ENCODE data around the gene ABR. TPM values are rescaled to one million over a fixed set of nuclear protein-coding genes. Genes with fewer than 3 reads are reported as not detected.

Gene ABR
- total and polyA plus RNA-seq, 4 experiments from 2014 or later, result 7.2 to 157 (median 86.1) TPM

DNA sequence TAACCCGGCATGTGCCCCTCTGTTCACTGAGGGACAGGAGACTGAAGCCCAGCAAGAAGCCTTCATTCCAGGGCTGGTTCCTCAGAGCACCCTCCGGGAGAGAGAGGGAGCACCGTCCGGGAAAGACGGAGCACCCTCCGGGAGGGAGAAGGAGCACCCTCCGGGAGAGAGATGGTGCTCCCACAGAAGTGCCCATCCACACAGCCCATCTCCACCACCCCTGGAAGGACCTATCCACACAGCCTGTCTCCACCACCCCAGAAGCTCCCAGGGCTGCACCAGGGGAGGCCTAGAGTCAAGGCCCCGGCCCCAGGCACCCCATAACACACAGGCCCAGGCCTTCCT lies 88.6 kb downstream of the ABR start:
- no peak overlapping the region for H3K4me3 Mint-ChIP-seq
- CTCF ChIA-PET (ENCODE audit: partially characterized antibody), result no interaction called here
- H3K4me1 ChIP-seq (ENCODE audit: insufficient read depth, low read length), result peaks cover 10% of the 10 kb centered on the region

DNA sequence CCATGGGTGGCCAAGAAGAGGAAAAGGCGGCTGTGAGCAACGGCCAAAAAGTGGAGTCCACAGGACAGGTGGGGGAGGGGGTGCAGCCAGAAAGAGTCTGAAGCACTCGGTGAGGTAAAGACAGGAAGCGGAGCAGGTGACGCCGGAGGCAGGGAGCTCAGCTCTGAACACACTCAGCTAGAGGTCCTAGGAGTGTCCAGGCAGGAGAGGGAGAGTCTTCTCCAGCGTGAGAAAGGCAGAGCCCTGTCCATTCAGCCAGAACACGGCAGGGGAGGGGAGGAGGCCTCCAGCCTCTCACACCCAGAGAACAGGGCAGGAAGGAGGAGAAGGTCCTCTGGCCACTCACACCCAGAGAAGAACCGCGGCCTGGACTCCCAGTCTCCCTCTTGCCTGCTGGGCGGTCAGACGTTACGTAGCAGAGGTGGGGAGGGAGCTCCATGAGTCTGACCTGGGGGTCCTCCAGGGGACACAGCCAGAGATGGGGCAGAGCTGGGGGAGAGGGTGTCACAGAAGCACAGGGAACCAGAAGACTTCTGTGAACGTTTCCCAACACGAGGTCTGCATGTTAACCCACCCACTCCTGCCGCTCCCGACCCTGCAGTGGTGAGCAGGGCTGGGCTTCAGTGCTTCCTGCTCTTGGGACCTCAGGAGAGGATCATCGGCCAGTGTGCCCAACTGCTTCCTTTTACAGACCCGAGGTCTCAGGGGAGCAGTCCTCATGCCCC lies 89.2 kb downstream of the ABR start:
- peaks cover 3 to 16% (median 5%) of the 10 kb centered on the region in 4 donors for H3K4me1 Mint-ChIP-seq
- no peaks in the 10 kb centered on the region for H3K9me3 ChIP-seq (ENCODE audit: control insufficient read depth in 1 of 2, low read length in 2 of 2)
- H3K9me3 Mint-ChIP-seq, result no peaks in the 10 kb centered on the region
- H3K27ac ChIP-seq (ENCODE audit: low read depth, low read length), result no peak overlapping the region
- peaks cover 25% of the 10 kb centered on the region for H3K36me3 ChIP-seq (ENCODE audit: insufficient read depth, low read length)
- no peaks in the 10 kb centered on the region for H3K27me3 Mint-ChIP-seq
- intact Hi-C loops (cut with micrococcal nuclease), result no loop called here
- no peak overlapping the region for H3K4me3 Mint-ChIP-seq
- H3K36me3 Mint-ChIP-seq, result peaks cover 22 to 34% of the 10 kb centered on the region in 2 donors
- ChIA-PET POLR2A (ENCODE audit: partially characterized antibody) (no interaction called here), CTCF (ENCODE audit: partially characterized antibody) (no interaction called here)
- DNase-seq, result peak in 1 of 5 donors; percentile 22
- peaks cover 4% of the 10 kb centered on the region for H3K4me1 ChIP-seq (ENCODE audit: insufficient read depth, low read length)
- no peaks in the 10 kb centered on the region for H3K27me3 ChIP-seq (ENCODE audit: insufficient read depth, low read length)
- peak overlapping the region in 1 of 7 donors; percentile 70 for H3K27ac Mint-ChIP-seq
- no peak overlapping the region for H3K4me3 ChIP-seq (ENCODE audit: low read length in 2 of 2)

More for the DNA sequence above, 88.6 kb downstream of the ABR start:
- Mint-ChIP-seq H3K9me3 (no peaks in the 10 kb centered on the region), H3K27ac (no peak overlapping the region), H3K4me1 (peaks cover 6 to 22% (median 9%) of the 10 kb centered on the region in 4 donors), H3K27me3 (no peaks in the 10 kb centered on the region), H3K36me3 (peaks cover 22 to 32% of the 10 kb centered on the region in 2 donors)
- Histone ChIP-seq H3K27ac (ENCODE audit: low read depth, low read length) (no peak overlapping the region), H3K27me3 (ENCODE audit: insufficient read depth, low read length) (no peaks in the 10 kb centered on the region), H3K9me3 (ENCODE audit: control insufficient read depth in 1 of 2, low read length in 2 of 2) (no peaks in the 10 kb centered on the region), H3K36me3 (ENCODE audit: insufficient read depth, low read length) (peaks cover 25% of the 10 kb centered on the region), H3K4me3 (ENCODE audit: low read length in 2 of 2) (no peak overlapping the region)
- peak in 1 of 5 donors; percentile 3 for DNase-seq
- POLR2A ChIA-PET (ENCODE audit: partially characterized antibody), result no interaction called here
- intact Hi-C loops (cut with micrococcal nuclease), result no loop called here

DNA sequence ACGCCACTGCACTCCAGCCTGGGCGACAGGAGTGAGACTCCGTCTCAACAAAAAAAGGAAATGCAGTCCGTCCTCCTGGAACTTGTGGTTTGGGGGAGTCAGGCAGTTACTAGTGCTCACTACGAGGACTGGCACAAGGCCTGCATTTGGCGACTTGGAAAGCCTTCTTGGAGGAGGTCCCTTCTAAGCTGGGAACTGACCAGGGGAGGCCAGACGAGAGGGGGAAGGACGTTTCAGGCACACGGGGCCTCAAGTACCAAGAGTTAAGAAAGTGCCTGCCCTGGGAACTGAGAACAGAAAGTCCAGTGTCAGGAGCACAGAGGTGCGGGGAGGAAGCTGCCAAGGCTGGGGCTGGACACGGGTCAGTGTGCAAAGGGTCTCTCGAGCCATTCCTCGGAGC lies 89.9 kb downstream of the ABR start:
- ChIA-PET CTCF (ENCODE audit: partially characterized antibody) (interaction anchor here (1.4 kb wide), 1 partner anchor 33 kb away, joined by 4 read pairs; no protein-coding TSS in a partner anchor), POLR2A (ENCODE audit: partially characterized antibody) (no interaction called here)
- Histone ChIP-seq H3K27ac (ENCODE audit: low read depth, low read length) (no peak overlapping the region), H3K27me3 (ENCODE audit: insufficient read depth, low read length) (no peaks in the 10 kb centered on the region), H3K4me1 (ENCODE audit: insufficient read depth, low read length) (no peaks in the 10 kb centered on the region), H3K4me3 (ENCODE audit: low read length in 2 of 2) (no peak overlapping the region), H3K36me3 (ENCODE audit: insufficient read depth, low read length) (peaks cover 23% of the 10 kb centered on the region), H3K9me3 (ENCODE audit: control insufficient read depth in 1 of 2, low read length in 2 of 2) (no peaks in the 10 kb centered on the region)
- Mint-ChIP-seq H3K36me3 (peaks cover 21 to 37% of the 10 kb centered on the region in 2 donors), H3K27me3 (no peaks in the 10 kb centered on the region), H3K9me3 (no peaks in the 10 kb centered on the region), H3K4me1 (peaks cover 3 to 16% (median 5%) of the 10 kb centered on the region in 4 donors), H3K27ac (peak overlapping the region in 1 of 7 donors; percentile 57), H3K4me3 (no peak overlapping the region)
- DNase-seq, result peak in 1 of 5 donors; percentile 22
- intact Hi-C loops (cut with micrococcal nuclease), result no loop called here

DNA sequence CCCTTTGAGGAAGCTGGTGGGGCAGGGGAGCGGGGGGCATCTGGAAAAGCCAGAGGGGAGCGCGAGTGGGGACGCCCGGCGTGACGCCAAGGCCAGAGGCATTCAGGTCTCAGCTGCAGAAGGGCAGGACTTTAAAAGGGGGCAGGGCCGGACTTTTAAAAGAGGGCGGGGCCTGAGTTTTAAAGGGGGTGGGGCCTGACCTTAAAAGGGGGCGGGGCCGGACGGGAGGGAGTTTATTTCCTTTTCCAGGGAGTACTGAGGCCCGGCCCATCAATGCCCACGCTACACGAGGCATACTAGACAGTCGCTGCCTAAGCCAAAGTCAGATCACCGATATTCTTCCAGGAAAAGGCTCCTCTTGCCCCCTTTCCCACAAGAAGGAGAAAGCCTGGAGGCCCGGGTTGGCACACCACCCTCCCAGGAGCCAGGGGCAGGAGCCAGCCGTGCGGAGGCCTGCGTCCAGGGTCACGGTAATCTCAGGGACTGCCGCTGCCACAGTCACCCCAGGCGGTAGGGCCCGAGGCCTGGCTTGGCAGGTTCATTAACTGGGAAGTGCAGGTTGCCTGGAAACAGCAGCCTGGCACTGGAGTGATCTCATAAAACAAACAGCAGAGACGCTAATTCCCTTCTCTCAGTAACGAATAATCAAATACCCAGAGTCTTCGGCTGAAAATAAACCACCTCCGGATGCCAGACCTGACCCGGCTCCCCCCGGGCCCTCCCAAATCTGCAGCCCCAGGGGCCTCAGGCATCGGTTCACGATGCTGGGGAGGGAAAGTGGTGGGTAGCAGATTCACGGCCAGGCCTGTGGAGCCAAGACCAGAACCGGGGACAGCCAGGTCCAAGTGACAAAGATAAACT lies 92.2 kb downstream of the ABR start:
- no peak overlapping the region for H3K27ac Mint-ChIP-seq
- ChIA-PET POLR2A (ENCODE audit: partially characterized antibody) (no interaction called here), CTCF (ENCODE audit: partially characterized antibody) (no interaction called here)
- no peak overlapping the region for H3K4me3 ChIP-seq (ENCODE audit: low read length in 2 of 2)
- no peaks in the 10 kb centered on the region for H3K27me3 ChIP-seq (ENCODE audit: insufficient read depth, low read length)
- no peaks in the 10 kb centered on the region for H3K4me1 ChIP-seq (ENCODE audit: insufficient read depth, low read length)
- no peak overlapping the region for H3K27ac ChIP-seq (ENCODE audit: low read depth, low read length)
- peak in 1 of 5 donors; percentile 27 for DNase-seq
- peaks cover 20 to 41% of the 10 kb centered on the region in 2 donors for H3K36me3 Mint-ChIP-seq
- intact Hi-C loops (cut with micrococcal nuclease), result no loop called here
- peaks cover 24% of the 10 kb centered on the region for H3K36me3 ChIP-seq (ENCODE audit: insufficient read depth, low read length)
- no peaks in the 10 kb centered on the region for H3K9me3 Mint-ChIP-seq
- H3K9me3 ChIP-seq (ENCODE audit: control insufficient read depth in 1 of 2, low read length in 2 of 2), result no peaks in the 10 kb centered on the region
- H3K27me3 Mint-ChIP-seq, result no peaks in the 10 kb centered on the region
- H3K4me3 Mint-ChIP-seq, result no peak overlapping the region
- H3K4me1 Mint-ChIP-seq, result peaks cover 0 to 6% (median 2%) of the 10 kb centered on the region in 4 donors

DNA sequence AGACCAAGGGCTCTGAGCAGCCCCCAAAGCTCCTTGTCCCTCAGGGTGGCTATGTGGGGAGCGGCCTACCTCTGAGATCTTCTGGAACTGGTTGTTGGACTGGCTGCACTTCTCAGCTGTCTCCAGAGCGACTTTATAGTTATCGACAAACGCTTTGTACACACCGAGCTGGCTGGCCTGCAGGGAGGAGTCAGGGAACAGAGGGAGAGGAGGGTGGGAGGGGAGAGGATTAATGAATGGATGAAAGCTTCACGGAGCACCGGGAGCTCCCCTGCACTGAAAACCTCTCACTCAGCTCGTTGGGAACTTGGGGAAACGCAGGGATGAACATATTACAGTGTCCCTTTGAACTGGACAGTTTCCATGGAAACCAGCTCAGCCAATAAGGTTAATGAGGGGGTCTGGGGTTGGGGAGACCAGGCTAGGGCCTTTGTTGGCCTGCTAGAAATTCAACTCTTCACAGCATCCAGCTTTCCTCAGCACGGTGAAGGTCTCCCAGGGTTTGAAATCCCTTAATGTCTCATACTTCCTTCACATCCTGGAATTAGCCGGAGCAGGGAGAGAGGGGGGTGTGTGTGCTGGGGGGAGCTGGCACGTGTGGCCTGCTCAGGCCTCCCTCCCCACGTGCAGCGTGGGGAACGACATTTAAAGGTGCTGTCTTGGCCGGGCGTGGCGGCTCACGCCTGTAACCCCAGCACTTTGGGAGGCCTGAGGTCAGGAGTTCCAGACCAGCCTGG lies 96.2 kb downstream of the ABR start:
- Mint-ChIP-seq H3K4me1 (peaks cover 0 to 2% (median 0%) of the 10 kb centered on the region in 4 donors), H3K36me3 (peaks cover 8 to 43% of the 10 kb centered on the region in 2 donors), H3K27me3 (no peaks in the 10 kb centered on the region), H3K27ac (peak overlapping the region in 1 of 7 donors; percentile 32), H3K9me3 (no peaks in the 10 kb centered on the region), H3K4me3 (no peak overlapping the region)
- intact Hi-C loops (cut with micrococcal nuclease), result no loop called here
- no peak for DNase-seq
- H3K27me3 ChIP-seq (ENCODE audit: insufficient read depth, low read length), result no peaks in the 10 kb centered on the region
- POLR2A ChIA-PET (ENCODE audit: partially characterized antibody), result no interaction called here
- no peak overlapping the region for H3K27ac ChIP-seq (ENCODE audit: low read depth, low read length)
- no peaks in the 10 kb centered on the region for H3K4me1 ChIP-seq (ENCODE audit: insufficient read depth, low read length)
- no peaks in the 10 kb centered on the region for H3K9me3 ChIP-seq (ENCODE audit: control insufficient read depth in 1 of 2, low read length in 2 of 2)
- no peak overlapping the region for H3K4me3 ChIP-seq (ENCODE audit: low read length in 2 of 2)
- peaks cover 28% of the 10 kb centered on the region for H3K36me3 ChIP-seq (ENCODE audit: insufficient read depth, low read length)
- CTCF ChIA-PET (ENCODE audit: partially characterized antibody), result interaction anchor here (1.3 kb wide), 1 partner anchor 39 kb away, joined by 3 read pairs; no protein-coding TSS in a partner anchor

DNA sequence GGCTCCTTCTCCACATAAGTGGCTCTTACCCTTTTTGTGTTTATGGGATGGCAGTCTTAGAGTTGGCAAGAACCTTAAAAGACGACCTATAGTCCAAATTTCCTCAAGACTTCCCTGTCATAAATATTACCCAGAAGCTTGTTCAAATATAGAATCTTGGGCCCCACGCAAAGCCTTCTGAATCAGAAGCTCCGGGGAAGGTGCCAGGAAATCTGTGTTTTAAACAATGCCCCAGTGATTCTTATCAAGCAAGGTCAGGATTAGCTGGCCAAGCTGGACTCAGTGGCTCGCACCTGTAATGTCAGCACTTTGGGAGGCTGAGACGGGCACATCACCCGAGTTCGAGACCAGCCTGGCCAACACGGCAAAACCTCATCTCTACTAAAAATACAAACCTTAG lies 97.2 kb downstream of the ABR start:
- H3K36me3 ChIP-seq (ENCODE audit: insufficient read depth, low read length), result peaks cover 28% of the 10 kb centered on the region
- H3K36me3 Mint-ChIP-seq, result peaks cover 13 to 48% of the 10 kb centered on the region in 2 donors

More for the DNA sequence above, 97.2 kb downstream of the ABR start:
- no peak for DNase-seq
- no peak overlapping the region for H3K27ac Mint-ChIP-seq
- Histone ChIP-seq H3K27me3 (ENCODE audit: insufficient read depth, low read length) (no peaks in the 10 kb centered on the region), H3K4me1 (ENCODE audit: insufficient read depth, low read length) (no peaks in the 10 kb centered on the region), H3K9me3 (ENCODE audit: control insufficient read depth in 1 of 2, low read length in 2 of 2) (no peaks in the 10 kb centered on the region), H3K27ac (ENCODE audit: low read depth, low read length) (no peak overlapping the region), H3K4me3 (ENCODE audit: low read length in 2 of 2) (no peak overlapping the region)
- intact Hi-C loops (cut with micrococcal nuclease), result no loop called here
- peaks cover 0 to 2% (median 0%) of the 10 kb centered on the region in 4 donors for H3K4me1 Mint-ChIP-seq
- CTCF ChIA-PET (ENCODE audit: partially characterized antibody), result no interaction called here
- H3K4me3 Mint-ChIP-seq, result no peak overlapping the region
- H3K27me3 Mint-ChIP-seq, result no peaks in the 10 kb centered on the region
- POLR2A ChIA-PET (ENCODE audit: partially characterized antibody), result no interaction called here
- no peaks in the 10 kb centered on the region for H3K9me3 Mint-ChIP-seq
